Hematopoietic multipotent progenitor cell treated with erythropoietin and hydrocortisone succinate and interleukin-3 and kit ligand, for 17 days (in vitro differentiated cells): ENCODE measurements around the gene PLCB3.

Source experiments
- DNase-seq: peaks from one replicate; pipeline ENCODE4 v3.0.0-alpha.2; 2015; ENCODE audit warnings: low spot score

Gene PLCB3

GRCh38 chr11:64250415-64251015 is 815 bp upstream of the PLCB3 start:
- no peak for DNase-seq

GRCh38 chr11:64251753-64252002 is 348 bp downstream of the PLCB3 start:
- DNase-seq, result no peak

- peak; percentile 66 for DNase-seq
Observed at GRCh38 chr11:64252003-64252872, 908 bp downstream of the PLCB3 start.

GRCh38 chr11:64253043-64253442 is 1.7 kb downstream of the PLCB3 start:
- DNase-seq, result no peak

GRCh38 chr11:64253481-64253880 is 2.2 kb downstream of the PLCB3 start:
- DNase-seq, result peak; percentile 36

- no peak for DNase-seq
Observed at GRCh38 chr11:64254326-64254725, 3.0 kb downstream of the PLCB3 start.

- DNase-seq, result no peak
Observed at GRCh38 chr11:64255135-64256128, 4.1 kb downstream of the PLCB3 start.

GRCh38 chr11:64256300-64256699 is 5.0 kb downstream of the PLCB3 start:
- DNase-seq, result no peak

- no peak for DNase-seq
Observed at GRCh38 chr11:64258356-64258755, 7.0 kb downstream of the PLCB3 start.

- DNase-seq, result no peak
Observed at GRCh38 chr11:64258946-64259532, 7.7 kb downstream of the PLCB3 start.

GRCh38 chr11:64259533-64260067 is 8.3 kb downstream of the PLCB3 start:
- no peak for DNase-seq

- DNase-seq, result no peak
Observed at GRCh38 chr11:64260147-64260708, 8.9 kb downstream of the PLCB3 start.

GRCh38 chr11:64261556-64262080 is 10.3 kb downstream of the PLCB3 start:
- DNase-seq, result no peak

GRCh38 chr11:64262271-64263002 is 11.1 kb downstream of the PLCB3 start:
- DNase-seq, result no peak

GRCh38 chr11:64263021-64263946 is 12.0 kb downstream of the PLCB3 start:
- DNase-seq, result no peak

GRCh38 chr11:64263947-64264317 is 12.6 kb downstream of the PLCB3 start:
- DNase-seq, result no peak

- DNase-seq, result no peak
Observed at GRCh38 chr11:64264371-64264852, 13.1 kb downstream of the PLCB3 start.

GRCh38 chr11:64265176-64266160 is 14.1 kb downstream of the PLCB3 start:
- no peak for DNase-seq
